ENCODE data around the gene PTPN21. TPM values are rescaled to one million over a fixed set of nuclear protein-coding genes. Genes with fewer than 3 reads are reported as not detected.

Gene PTPN21
- total RNA-seq, 1 donor from 2014 or later, result 0.31 TPM

DNA sequence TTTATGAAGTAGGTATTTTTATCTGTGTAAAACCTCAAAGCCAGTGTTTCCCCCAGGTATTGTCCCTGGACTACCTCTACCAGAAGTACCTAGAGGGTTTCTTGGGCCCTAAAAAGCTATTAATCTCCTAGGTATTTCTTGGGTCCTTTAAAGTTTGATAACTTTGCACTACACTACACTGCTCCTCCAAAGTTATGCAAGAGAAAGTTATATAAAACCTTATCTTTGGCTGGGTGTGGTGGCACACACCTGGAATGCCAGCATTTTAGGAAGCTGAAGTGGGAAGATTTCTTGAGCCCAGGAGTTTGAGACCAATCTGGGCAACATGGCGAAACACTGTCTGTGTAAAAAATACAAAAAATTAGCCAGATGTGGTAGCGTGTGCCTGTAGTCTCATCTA lies 34.9 kb downstream of the PTPN21 start:
- Mint-ChIP-seq H3K9me3 (no peaks in the 10 kb centered on the region), H3K36me3 (ENCODE audit: low read depth) (no peaks in the 10 kb centered on the region), H3K27ac (no peak overlapping the region), H3K4me3 (no peak overlapping the region), H3K4me1 (no peaks in the 10 kb centered on the region), H3K27me3 (peaks cover 25% of the 10 kb centered on the region)
- TF ChIP-seq CTCF (IDR thresholded peaks at IDR 0.05), result no peak
- DNase-seq, result no peak
- ChIA-PET POLR2A (no interaction called here), CTCF (no interaction called here)
- intact Hi-C loops (cut with micrococcal nuclease), result no loop called here
- ATAC-seq (ENCODE audit: low read depth), result no peak

GRCh38 chr14:88518592-88519512 lies 36.0 kb downstream of the PTPN21 start:
- Mint-ChIP-seq H3K27me3 (peaks cover 26% of the 10 kb centered on the region), H3K4me3 (no peak overlapping the region), H3K4me1 (no peaks in the 10 kb centered on the region), H3K27ac (no peak overlapping the region), H3K9me3 (no peaks in the 10 kb centered on the region), H3K36me3 (ENCODE audit: low read depth) (no peaks in the 10 kb centered on the region)
- no peak for DNase-seq
- CTCF ChIA-PET, result no interaction called here
- POLR2A ChIA-PET, result no interaction called here
- no peak for TF ChIP-seq CTCF (IDR thresholded peaks at IDR 0.05)
- intact Hi-C loops (cut with micrococcal nuclease), result no loop called here
- no peak for ATAC-seq (ENCODE audit: low read depth)

GRCh38 chr14:88516861-88517357 lies 37.9 kb downstream of the PTPN21 start:
- Mint-ChIP-seq H3K9me3 (no peaks in the 10 kb centered on the region), H3K36me3 (ENCODE audit: low read depth) (no peaks in the 10 kb centered on the region), H3K27me3 (peaks cover 22% of the 10 kb centered on the region), H3K4me1 (no peaks in the 10 kb centered on the region), H3K4me3 (no peak overlapping the region), H3K27ac (no peak overlapping the region)
- POLR2A ChIA-PET, result no interaction called here
- CTCF ChIA-PET, result no interaction called here
- ATAC-seq (ENCODE audit: low read depth), result no peak
- TF ChIP-seq CTCF (IDR thresholded peaks at IDR 0.05), result no peak
- intact Hi-C loops (cut with micrococcal nuclease), result no loop called here
- DNase-seq, result no peak

DNA sequence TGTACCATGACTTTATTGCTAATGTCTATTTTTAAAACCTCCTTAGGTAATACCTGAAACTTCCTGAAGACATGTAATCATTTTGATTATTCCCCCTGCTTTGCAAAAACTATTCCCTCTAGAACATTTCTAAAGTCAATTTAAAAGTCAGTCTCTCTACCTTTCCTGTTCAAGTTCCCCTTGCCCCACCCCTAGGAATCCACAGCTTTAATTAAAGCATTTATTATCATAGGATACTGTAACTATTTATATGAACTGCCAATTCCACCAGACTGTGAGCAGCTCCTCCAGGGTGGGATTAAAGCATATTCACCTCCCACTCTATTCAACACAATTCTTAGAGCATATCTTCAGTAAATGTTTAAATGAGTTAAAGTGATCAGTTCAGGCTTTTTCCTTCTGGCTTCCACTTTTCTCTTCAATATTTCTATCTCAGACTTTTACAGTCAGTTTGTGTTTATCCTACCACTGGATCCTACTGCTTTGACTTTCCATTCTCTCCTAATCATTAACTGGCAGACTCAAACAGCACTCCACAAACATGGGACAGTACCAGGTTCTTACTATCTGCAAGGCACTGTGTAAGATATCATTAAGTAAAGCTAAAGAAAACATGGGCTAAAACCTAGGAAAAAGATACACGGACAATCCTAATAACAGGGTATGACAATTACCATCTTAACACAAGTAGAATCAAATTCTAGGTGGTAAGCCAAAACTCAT lies 39.1 kb downstream of the PTPN21 start:
- POLR2A ChIA-PET, result no interaction called here
- ATAC-seq (ENCODE audit: low read depth), result no peak
- H3K36me3 Mint-ChIP-seq (ENCODE audit: low read depth), result no peaks in the 10 kb centered on the region

More for the DNA sequence above, 39.1 kb downstream of the PTPN21 start:
- Mint-ChIP-seq H3K4me1 (no peaks in the 10 kb centered on the region), H3K4me3 (no peak overlapping the region), H3K9me3 (no peaks in the 10 kb centered on the region), H3K27me3 (peaks cover 19% of the 10 kb centered on the region), H3K27ac (no peak overlapping the region)
- DNase-seq, result no peak
- intact Hi-C loops (cut with micrococcal nuclease), result no loop called here
- no peak for TF ChIP-seq CTCF (IDR thresholded peaks at IDR 0.05)
- CTCF ChIA-PET, result no interaction called here

All from activated B cell treated with CpG ODN at 0.5 μM for 24 hours (primary cell).